ENCODE data around the gene CTDNEP1. TPM values are rescaled to one million over a fixed set of nuclear protein-coding genes. Genes with fewer than 3 reads are reported as not detected.

CTDNEP1 gene
- total and polyA plus RNA-seq, 4 donors, result 92.9 to 113 (median 108) TPM

- ATAC-seq (ENCODE audit: low FRiP score) (no peak), DNase-seq (peak in 1 of 2 donors; percentile 57)
- WGBS, 2 donors, result 1% methylated on average over 28 to 39 of the region's 39 CpGs
- intact Hi-C loops (cut with DNase I), result no loop called here
- peak overlapping the region; percentile 20 to 66 for H3K27ac ChIP-seq (ENCODE audit: low read depth in 1 of 2, low read length in 2 of 2)
- H3K9me3 ChIP-seq (ENCODE audit: control insufficient read depth, low read length), result no peaks in the 10 kb centered on the region
- H3K4me1 ChIP-seq (ENCODE audit: control insufficient read depth in 1 of 2, insufficient read depth in 2 of 2, low read length in 2 of 2), result peaks cover 0 to 3% of the 10 kb centered on the region in 2 donors
- H3K27me3 ChIP-seq (ENCODE audit: control insufficient read depth in 1 of 2, insufficient read depth in 2 of 2, low read length in 1 of 2), result no peaks in the 10 kb centered on the region
- no peaks in the 10 kb centered on the region for H3K36me3 ChIP-seq (ENCODE audit: control insufficient read depth in 1 of 2, insufficient read depth in 2 of 2, low read length in 1 of 2)
- H3K4me3 ChIP-seq (ENCODE audit: low read length in 2 of 2), result peak overlapping the region; percentile 93 to 96
Measured at GRCh38 chr17:7238420-7239090, 13.0 kb downstream of the CTDNEP1 start.

DNA sequence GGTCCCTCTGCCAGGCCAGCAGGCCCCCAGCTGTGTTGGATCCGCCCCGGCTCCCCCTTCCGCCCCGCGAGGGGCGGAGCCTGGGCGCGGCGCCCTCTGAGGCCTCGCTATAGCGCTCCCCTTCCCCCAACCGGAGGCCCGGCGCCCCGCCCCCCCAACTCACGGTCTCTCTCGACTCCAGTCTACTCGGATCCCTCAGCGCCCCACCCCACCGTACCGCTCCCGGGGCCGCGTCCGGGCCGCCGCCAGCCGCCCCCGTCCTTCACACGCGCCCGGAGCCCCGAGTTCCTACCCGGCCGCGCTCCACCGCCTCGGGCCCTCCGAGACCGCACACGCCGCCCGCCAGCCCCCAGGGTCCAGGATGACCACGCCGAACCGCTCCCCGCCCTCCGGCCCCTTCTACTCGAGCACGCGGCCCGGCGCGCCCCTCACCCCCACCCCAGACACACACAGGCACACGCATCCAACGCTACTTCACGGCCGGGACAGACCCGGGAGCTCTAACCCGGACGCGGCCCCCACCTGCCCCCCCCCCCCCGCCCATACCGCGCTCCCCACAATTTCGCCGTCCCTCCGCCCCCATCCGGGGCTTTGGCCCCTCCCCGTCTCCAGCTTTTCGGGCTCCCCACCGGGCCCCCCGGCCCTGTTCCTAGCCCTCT, 13.6 kb downstream of the CTDNEP1 start:
- H3K27ac ChIP-seq (ENCODE audit: low read depth in 1 of 2, low read length in 2 of 2), result peak overlapping the region in 1 of 2 donors; percentile 28
- H3K4me1 ChIP-seq (ENCODE audit: control insufficient read depth in 1 of 2, insufficient read depth in 2 of 2, low read length in 2 of 2), result peaks cover 0 to 3% of the 10 kb centered on the region in 2 donors
- intact Hi-C loops (cut with DNase I), result no loop called here
- H3K27me3 ChIP-seq (ENCODE audit: control insufficient read depth in 1 of 2, insufficient read depth in 2 of 2, low read length in 1 of 2), result no peaks in the 10 kb centered on the region
- ATAC-seq (ENCODE audit: low FRiP score), result no peak
- no peaks in the 10 kb centered on the region for H3K9me3 ChIP-seq (ENCODE audit: control insufficient read depth, low read length)
- 1 to 3% methylated on average over 44 to 73 of the region's 73 CpGs for WGBS, 2 donors
- peak overlapping the region; percentile 93 to 96 for H3K4me3 ChIP-seq (ENCODE audit: low read length in 2 of 2)
- DNase-seq, result peak; percentile 90 to 95
- H3K36me3 ChIP-seq (ENCODE audit: control insufficient read depth in 1 of 2, insufficient read depth in 2 of 2, low read length in 1 of 2), result no peaks in the 10 kb centered on the region

DNA sequence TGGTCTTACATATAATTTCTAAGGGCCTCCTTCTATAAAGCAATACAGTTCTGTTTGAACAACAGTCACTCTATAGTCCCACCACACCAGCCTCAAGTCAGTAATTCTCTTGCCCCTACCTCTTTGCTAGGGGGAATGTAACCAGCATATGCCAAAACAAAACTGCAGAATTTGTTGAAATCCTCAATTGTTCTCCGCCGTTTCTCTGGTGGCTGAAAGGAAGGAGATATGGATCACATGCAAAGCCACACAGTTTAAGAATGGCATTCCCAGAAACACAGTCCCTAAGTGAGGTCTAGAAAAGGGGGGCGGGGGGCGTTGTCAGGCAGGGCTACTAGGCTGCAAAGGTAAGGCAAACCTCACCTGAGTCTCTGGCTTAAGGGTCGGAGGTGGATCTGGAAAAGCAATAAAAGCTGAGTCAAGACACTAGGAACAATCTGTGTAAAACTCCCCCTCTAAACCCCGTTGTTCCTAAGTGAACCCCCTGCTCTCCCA, 14.2 kb downstream of the CTDNEP1 start:
- intact Hi-C loops (cut with DNase I), result no loop called here
- peak overlapping the region in 1 of 2 donors; percentile 48 for H3K27ac ChIP-seq (ENCODE audit: low read depth in 1 of 2, low read length in 2 of 2)
- ATAC-seq (ENCODE audit: low FRiP score), result no peak
- H3K36me3 ChIP-seq (ENCODE audit: control insufficient read depth in 1 of 2, insufficient read depth in 2 of 2, low read length in 1 of 2), result no peaks in the 10 kb centered on the region
- peak overlapping the region in 1 of 2 donors; percentile 93 for H3K4me3 ChIP-seq (ENCODE audit: low read length in 2 of 2)
- no peaks in the 10 kb centered on the region for H3K9me3 ChIP-seq (ENCODE audit: control insufficient read depth, low read length)
- H3K27me3 ChIP-seq (ENCODE audit: control insufficient read depth in 1 of 2, insufficient read depth in 2 of 2, low read length in 1 of 2), result no peaks in the 10 kb centered on the region
- 31% methylated on average over 6 of the region's 6 CpGs for WGBS, 2 donors
- peaks cover 0 to 3% of the 10 kb centered on the region in 2 donors for H3K4me1 ChIP-seq (ENCODE audit: control insufficient read depth in 1 of 2, insufficient read depth in 2 of 2, low read length in 2 of 2)
- DNase-seq, result no peak

DNA sequence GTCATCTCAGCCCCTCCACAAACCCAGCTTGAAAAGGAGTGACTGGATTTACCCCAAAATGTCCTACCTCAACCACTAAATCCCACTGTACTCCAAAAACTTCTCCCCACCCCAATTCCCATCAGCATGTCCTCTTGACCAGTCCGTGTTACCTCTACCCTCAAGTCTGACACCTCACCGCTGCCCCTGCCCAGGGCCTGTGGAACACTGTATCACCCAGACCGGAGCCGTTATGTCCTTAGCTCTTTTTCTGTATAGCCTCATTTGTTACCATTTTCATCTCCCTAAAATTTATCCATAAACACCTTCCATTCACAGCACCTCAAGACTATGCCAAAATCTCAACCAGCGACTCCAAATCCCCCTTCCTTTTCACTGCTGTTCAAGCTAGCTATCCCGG, 14.7 kb downstream of the CTDNEP1 start:
- peaks cover 0 to 3% of the 10 kb centered on the region in 2 donors for H3K4me1 ChIP-seq (ENCODE audit: control insufficient read depth in 1 of 2, insufficient read depth in 2 of 2, low read length in 2 of 2)
- WGBS, 2 donors, result 82 to 84% methylated on average over 6 of the region's 6 CpGs
- no peaks in the 10 kb centered on the region for H3K27me3 ChIP-seq (ENCODE audit: control insufficient read depth in 1 of 2, insufficient read depth in 2 of 2, low read length in 1 of 2)
- H3K36me3 ChIP-seq (ENCODE audit: control insufficient read depth in 1 of 2, insufficient read depth in 2 of 2, low read length in 1 of 2), result no peaks in the 10 kb centered on the region
- intact Hi-C loops (cut with DNase I), result no loop called here
- DNase-seq (peak in 1 of 2 donors; percentile 46), ATAC-seq (ENCODE audit: low FRiP score) (no peak)
- H3K27ac ChIP-seq (ENCODE audit: low read depth in 1 of 2, low read length in 2 of 2), result no peak overlapping the region
- H3K4me3 ChIP-seq (ENCODE audit: low read length in 2 of 2), result no peak overlapping the region
- H3K9me3 ChIP-seq (ENCODE audit: control insufficient read depth, low read length), result no peaks in the 10 kb centered on the region

- ATAC-seq (ENCODE audit: low FRiP score), result no peak
- H3K4me1 ChIP-seq (ENCODE audit: control insufficient read depth in 1 of 2, insufficient read depth in 2 of 2, low read length in 2 of 2), result no peaks in the 10 kb centered on the region
- intact Hi-C loops (cut with DNase I), result no loop called here
- no peak overlapping the region for H3K27ac ChIP-seq (ENCODE audit: low read depth in 1 of 2, low read length in 2 of 2)
- H3K27me3 ChIP-seq (ENCODE audit: control insufficient read depth in 1 of 2, insufficient read depth in 2 of 2, low read length in 1 of 2), result no peaks in the 10 kb centered on the region
- no peaks in the 10 kb centered on the region for H3K9me3 ChIP-seq (ENCODE audit: control insufficient read depth, low read length)
- H3K4me3 ChIP-seq (ENCODE audit: low read length in 2 of 2), result no peak overlapping the region
- WGBS, 2 donors, result 81 to 84% methylated on average over 22 of the region's 22 CpGs
- no peaks in the 10 kb centered on the region for H3K36me3 ChIP-seq (ENCODE audit: control insufficient read depth in 1 of 2, insufficient read depth in 2 of 2, low read length in 1 of 2)
- peak; percentile 48 to 56 for DNase-seq
Measured at GRCh38 chr17:7235693-7236665, 15.6 kb downstream of the CTDNEP1 start.

GRCh38 chr17:7234083-7234951, 17.2 kb downstream of the CTDNEP1 start, which contains the start of gene DVL2:
Gene DVL2, minus strand, starts transcription at chr17:7234517. Its CDS starts 255 bp downstream, at chr17:7234262.
- Histone ChIP-seq H3K27ac (ENCODE audit: low read depth in 1 of 2, low read length in 2 of 2) (peak within 1 kb of the TSS in 1 of 2 donors; percentile 11), H3K36me3 (ENCODE audit: control insufficient read depth in 1 of 2, insufficient read depth in 2 of 2, low read length in 1 of 2) (peaks cover 0 to 4% of the 10 kb centered on the region in 2 donors), H3K4me1 (ENCODE audit: control insufficient read depth in 1 of 2, insufficient read depth in 2 of 2, low read length in 2 of 2) (no peaks in the 10 kb centered on the region), H3K9me3 (ENCODE audit: control insufficient read depth, low read length) (no peaks in the 10 kb centered on the region), H3K4me3 (ENCODE audit: low read length in 2 of 2) (peak within 1 kb of the TSS; percentile 43 to 79), H3K27me3 (ENCODE audit: control insufficient read depth in 1 of 2, insufficient read depth in 2 of 2, low read length in 1 of 2) (no peaks in the 10 kb centered on the region)
- WGBS, 2 donors, result 0 to 1% methylated on average over 61 to 72 of the region's 72 CpGs
- intact Hi-C loops (cut with DNase I), result no loop called here
- DNase-seq (peak; percentile 97 to 98), ATAC-seq (ENCODE audit: low FRiP score) (peak; percentile 85)

DNA sequence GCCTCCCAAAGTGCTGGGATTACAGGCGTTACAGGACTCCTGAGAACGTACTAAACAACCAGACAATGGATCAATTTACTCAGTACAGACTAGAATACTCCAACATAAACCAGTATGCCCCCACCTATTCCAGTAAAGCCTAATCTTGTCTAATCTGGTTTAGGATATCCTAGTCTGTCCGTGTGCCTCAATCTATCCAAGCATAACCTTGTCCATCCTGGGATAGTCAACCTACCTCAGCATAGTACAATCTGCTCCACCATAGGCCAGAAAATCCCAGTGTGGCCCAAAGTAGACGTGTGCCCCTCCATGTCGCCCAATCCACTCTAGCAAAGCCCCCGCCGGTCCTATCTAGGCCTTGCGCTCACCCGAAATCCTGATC, 17.8 kb downstream of the CTDNEP1 start:
- DNase-seq (no peak), ATAC-seq (ENCODE audit: low FRiP score) (peak; percentile 11)
- Histone ChIP-seq H3K36me3 (ENCODE audit: control insufficient read depth in 1 of 2, insufficient read depth in 2 of 2, low read length in 1 of 2) (peaks cover 0 to 4% of the 10 kb centered on the region in 2 donors), H3K4me3 (ENCODE audit: low read length in 2 of 2) (peak overlapping the region; percentile 43 to 79), H3K4me1 (ENCODE audit: control insufficient read depth in 1 of 2, insufficient read depth in 2 of 2, low read length in 2 of 2) (no peaks in the 10 kb centered on the region), H3K27me3 (ENCODE audit: control insufficient read depth in 1 of 2, insufficient read depth in 2 of 2, low read length in 1 of 2) (no peaks in the 10 kb centered on the region), H3K27ac (ENCODE audit: low read depth in 1 of 2, low read length in 2 of 2) (no peak overlapping the region), H3K9me3 (ENCODE audit: control insufficient read depth, low read length) (no peaks in the 10 kb centered on the region)
- 1% methylated on average over 9 of the region's 9 CpGs for WGBS, 2 donors
- intact Hi-C loops (cut with DNase I), result no loop called here
